ENCODE results near the gene ZDHHC21.

- TF ChIP-seq EZH2 (IDR thresholded peaks at IDR 0.05; ENCODE audit: insufficient read depth, poor library complexity, severe bottlenecking) (no peak), EZH2phosphoT487 (IDR thresholded peaks at IDR 0.05; ENCODE audit: insufficient read depth, low read depth) (no peak)
Measured at GRCh38 chr9:14652729-14653377, 40.4 kb downstream of the ZDHHC21 start.
